Measurements from ENCODE around the gene VEGFB.
"Not testable (repeated sequence)": the region's sequence is repeated elsewhere in the genome, so short reads cannot be mapped to it uniquely, and the experiment has no call there.

VEGFB gene

DNA sequence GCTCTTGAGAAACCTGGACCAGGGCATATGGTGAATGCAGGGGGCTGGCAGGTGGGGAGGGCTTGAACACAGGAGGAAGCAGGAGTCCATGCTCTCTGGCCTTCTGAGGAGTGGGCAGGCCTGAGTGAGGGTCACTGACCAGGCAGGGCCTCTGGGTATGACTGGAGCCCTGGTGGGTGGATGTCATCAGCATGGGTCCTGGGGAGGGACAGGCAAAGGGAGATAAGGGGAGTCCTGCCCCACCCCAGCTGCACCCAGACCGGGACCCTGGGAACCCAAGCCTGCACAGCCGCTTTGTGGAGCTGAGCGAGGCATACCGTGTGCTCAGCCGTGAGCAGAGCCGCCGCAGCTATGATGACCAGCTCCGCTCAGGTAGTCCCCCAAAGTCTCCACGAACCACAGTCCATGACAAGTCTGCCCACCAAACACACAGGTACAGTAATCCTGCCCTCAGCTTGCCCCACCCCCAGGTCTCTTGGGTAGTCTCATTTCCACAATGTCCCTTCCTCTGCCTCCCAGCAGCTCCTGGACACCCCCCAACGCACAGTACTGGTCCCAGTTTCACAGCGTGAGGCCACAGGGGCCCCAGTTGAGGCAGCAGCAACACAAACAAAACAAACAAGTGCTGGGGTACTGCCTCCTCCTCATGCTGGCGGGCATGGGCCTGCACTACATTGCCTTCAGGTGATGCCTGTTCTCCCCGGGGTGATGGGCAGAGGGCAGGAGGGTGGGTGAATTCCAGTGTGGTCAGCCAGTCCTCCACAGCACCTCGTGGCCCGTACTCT is 2.0 kb upstream of the VEGFB start:
- DNase-seq, result no peak

DNA sequence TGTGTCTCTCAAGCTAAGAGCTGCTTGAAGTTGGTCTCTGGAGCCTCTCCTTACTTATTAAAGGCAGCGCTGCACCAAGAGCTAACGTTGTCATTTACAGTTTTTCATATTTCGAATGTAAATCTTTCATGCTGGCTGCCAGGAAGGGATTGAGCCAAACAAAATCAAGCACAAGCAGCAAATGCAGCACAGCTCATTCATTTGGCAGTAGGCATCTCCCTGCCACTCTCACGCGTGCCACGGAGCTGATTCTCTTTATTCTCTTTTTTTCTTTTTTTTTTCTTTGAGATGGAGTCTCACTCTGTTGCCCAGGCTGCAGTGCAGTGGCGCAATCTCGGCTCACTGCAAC is 1.4 kb upstream of the VEGFB start:
- no peak for DNase-seq

DNA sequence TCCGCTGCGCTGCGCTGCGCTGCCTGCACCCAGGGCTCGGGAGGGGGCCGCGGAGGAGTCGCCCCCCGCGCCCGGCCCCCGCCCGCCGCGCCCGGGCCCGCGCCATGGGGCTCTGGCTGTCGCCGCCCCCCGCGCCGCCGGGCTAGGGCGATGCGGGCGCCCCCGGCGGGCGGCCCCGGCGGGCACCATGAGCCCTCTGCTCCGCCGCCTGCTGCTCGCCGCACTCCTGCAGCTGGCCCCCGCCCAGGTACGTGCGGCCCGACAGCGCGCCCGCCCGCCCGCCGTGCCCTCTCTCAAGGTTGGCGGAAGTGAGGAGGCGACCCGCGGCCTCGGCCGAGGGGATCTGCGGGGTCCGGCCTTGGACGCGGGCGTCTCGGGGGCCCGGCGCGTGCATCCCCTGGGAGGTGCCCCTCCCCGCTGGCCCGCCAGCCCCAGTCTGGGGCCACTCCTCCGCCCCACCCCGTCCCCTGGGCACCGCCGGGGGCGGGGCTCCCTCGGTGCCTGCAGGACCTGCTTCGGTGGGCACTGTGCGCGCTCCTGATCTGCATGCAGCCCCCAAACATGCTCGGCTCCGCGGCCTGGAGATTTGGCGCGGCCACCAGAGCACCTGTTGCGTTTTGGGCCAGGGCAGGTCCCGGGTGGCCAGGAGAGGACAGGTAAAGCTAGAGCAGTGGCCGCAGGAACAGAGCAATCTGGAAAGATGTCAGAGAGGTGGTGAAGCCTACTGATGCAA is 429 bp downstream of the VEGFB start:
- peak; percentile 49 to 60 for DNase-seq

DNA sequence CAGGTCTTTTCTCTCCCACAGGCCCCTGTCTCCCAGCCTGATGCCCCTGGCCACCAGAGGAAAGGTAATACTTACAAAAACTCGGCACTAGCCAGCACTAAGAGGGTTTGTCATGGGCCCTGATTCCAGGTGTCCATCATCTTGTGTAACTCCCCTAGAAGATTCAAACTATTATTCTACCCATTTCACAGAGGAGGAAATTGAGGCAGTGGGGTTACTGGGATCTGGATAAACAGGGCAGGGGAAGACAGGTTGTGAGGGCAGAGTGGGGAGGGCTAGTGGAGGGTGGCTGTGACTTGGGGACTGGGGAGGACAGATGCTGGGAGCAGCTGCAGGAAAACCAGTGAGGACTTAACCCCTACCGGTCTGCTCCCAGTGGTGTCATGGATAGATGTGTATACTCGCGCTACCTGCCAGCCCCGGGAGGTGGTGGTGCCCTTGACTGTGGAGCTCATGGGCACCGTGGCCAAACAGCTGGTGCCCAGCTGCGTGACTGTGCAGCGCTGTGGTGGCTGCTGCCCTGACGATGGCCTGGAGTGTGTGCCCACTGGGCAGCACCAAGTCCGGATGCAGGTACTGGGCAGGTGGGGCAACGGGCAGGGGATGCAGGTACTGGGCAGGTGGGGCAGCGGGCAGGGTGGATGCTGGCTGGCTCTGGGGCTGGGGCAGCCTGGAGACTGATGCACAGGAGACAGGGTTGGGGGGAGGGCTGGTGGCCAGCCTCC is 1.2 kb downstream of the VEGFB start:
- DNase-seq, result no peak

DNA sequence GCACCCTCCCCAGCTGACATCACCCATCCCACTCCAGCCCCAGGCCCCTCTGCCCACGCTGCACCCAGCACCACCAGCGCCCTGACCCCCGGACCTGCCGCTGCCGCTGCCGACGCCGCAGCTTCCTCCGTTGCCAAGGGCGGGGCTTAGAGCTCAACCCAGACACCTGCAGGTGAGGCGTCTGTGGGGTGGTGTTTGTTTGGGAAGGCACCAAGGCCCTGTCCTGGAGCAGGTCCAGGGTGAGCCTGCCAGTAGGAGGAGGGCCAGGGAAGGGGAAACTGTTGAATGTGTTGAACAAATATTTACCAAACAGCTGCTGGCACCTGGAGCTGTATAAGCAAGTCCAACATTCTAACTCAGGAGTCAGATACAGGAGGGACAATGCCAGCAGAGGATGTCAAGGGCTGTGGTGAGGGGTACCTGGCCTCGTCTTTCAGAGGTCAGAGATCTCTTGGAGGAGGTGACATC is 3.1 kb downstream of the VEGFB start:
- DNase-seq, result no peak

DNA sequence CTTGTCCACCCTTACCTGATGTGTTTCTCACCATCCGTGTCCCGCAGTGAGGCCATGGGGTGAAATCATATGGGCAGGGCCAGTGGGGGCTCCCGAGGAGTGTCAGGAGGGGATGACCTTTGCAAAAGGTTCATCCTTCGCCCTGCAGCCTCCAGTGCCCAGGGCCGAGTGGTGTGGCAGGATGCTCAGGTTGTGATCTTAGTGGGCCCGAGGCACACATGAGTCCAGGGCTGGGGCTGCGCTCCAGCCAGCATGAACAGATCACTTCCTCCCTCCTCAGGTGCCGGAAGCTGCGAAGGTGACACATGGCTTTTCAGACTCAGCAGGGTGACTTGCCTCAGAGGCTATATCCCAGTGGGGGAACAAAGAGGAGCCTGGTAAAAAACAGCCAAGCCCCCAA is 3.7 kb downstream of the VEGFB start:
- DNase-seq, result no peak

DNA sequence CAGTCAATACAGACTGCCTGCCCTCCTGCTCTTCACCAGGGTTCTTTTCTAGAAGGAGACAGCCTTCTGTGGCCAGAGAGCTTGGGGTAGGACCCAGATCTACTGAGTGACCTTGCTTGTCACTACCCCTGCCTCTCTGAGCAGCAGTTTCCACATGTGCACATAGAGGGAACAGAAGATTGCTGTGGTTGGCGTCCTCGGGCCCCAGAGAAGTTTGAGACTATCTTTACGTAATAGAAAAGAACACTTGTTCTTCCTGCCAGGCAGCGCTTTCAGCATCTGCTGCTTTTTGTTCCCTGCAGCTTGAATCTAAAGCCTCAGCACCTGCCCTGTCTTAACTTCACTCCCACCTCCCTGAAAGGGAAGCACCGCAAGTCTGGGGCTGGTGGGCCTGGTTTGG is 4.6 kb downstream of the VEGFB start:
- no peak for DNase-seq

DNA sequence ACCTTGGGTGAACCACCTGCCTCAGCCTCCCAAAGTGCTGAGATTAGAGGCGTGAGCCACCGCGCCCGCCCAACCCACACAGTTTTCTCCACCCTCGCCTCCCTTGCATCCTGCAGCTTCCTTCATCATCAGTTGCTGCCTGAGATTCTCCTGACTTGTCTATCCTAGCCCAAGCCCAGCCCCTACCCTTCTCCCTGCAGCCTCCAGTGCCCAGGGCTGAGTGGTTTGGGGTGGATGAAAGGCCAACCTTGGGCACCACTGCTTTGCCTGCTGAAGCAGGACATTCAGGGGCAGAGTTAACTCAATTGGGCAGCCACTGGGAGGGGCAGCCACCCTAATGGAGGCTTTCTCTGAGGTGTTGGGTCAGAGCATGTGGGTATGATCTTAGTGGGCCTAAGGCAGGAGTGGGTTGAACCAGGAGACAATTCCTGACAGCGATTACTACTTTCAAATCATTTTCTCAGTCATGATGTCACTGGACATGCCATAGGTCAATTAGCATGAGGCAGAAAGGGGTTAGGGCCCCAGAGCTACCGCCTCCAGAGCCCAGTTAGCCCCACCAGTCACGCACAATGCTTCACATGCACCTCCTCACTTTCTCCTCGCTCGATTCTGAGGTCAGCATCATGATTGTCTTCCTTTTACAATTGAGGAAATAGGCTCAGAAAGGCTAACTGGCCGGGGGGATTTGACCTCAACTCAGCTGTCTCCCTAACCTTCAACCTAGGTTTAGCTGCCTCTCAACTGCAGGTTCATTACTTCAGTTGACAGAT is 5.5 kb downstream of the VEGFB start:
- peak; percentile 30 to 45 for DNase-seq

DNA sequence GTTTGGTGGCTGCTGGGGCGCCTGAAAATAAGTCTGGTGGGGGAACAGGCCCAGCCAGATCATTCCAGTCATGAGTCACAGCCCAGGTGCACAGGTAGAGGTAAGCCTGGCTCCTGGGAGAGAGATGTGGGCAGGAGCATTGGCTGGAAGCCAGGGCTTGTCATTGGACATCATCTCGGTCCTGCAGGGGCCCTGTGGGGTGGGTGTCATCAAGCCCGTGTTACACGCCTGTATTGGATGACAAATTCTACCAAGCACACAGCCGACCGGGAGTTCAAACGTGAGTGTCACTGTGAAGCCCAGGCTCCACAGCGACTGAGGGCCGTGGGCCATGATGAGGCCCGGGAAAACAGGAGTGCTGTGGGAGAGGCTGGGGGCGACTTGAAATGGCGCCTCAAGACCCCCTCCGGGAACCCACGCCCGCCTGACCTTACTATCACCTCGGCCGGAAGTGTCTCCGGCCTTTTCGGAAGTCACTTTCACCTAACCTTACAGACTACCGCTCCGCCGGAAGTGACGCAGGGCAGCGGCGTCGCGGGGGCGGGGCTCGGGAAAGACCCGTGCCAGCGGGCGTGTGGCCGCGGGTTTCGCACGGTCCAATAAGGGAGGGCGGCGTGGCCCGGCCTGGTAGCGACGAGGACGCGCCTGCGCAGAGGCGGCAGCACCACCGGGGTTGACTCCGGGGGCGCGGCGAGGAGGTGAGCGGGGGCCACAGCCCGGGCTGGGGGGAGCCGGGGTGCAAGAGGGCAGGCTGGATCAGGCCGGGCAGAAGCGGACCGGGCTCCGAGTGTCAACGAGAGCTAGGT is 6.3 kb downstream of the VEGFB start, which contains the start of gene FKBP2:
FKBP2 (plus strand) TSS at position 661 of the 806 bp plus-strand sequence. CDS start 1,293 bp downstream, outside the sequence.
- DNase-seq, result peak; percentile 96 to 97

DNA sequence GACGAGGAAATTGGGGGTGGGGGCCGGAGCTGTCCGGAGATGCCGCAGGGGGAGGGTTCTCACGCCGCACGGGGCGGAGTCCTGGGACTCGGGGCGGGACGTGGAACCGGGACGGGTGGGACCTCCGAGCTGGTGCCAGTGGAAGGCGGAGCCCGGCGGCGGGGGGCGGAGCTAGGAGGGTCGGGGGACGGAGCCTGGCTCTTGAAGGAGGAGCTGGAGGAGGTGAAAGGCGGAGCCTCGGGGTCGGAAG is 6.8 kb downstream of the VEGFB start:
- DNase-seq, result peak; percentile 100

DNA sequence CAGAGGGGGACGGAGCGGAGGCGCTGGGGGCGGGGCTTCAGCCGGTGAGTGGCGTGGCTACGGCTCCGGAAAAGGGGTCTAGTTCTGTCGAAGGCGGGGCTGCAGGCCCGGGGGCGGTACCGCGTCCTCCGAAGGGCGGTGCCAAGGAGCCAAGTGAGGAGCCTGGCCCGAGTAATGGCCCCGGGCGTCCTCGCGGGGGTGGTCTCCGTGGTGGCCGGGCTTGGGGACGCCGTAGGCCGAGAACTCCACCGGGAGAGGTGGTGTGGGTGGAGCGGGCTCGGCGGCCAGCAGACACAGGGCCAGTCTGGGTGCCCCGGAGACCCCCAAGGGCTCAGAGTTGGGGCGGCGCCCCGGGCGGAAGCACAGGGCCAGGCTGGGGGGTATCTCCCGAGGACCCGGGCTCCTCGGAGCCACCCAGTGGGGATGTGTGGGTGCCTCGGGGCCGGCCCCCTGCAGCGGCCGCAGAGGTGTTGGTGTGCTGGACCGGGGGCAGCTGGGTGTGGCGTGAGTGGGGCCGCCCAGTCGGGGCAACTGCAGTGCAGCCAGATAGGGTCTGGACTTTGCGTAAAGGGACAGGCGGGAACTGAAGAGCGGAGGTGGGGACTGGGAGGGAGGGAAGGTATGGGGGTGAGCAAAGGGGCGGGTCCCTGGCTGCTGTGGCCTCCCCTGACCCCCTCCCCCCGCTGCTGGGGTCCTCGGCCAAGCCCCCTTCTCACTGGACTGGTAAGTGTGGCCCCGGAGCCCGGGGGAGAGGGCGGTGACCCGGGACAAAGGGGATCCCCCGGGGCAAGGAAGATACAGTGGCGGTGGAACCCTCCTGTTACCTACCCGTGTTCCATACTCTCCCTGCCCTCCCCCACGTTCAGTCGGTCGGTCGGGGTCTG is 7.3 kb downstream of the VEGFB start:
- peak; percentile 34 to 47 for DNase-seq

DNA sequence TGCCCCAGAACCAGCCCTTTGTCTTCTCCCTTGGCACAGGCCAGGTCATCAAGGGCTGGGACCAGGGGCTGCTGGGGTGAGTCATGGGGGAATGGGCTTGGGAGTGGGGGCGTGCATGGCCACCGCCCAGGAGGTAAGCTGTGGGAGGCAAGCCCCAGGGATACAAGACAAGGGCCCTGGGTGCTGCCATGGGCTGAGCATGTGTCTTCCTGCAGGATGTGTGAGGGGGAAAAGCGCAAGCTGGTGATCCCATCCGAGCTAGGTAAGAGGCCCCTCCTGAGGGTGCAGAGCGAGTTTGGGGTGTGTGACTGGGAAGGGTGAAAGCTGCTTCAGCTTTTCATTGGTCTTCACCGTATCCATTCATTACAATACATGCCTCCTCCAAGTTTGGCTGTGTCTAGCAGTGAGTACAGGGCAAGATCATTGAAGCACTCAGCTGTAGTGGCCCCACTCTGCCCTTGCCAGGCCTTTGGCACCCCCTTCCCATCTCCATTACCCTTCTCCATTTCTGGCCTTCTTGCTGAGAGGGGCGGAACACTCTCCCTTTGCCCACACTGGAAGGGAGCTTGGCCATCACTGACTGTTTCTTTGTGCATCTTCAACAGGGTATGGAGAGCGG is 9.0 kb downstream of the VEGFB start:
- no peak for DNase-seq

DNA sequence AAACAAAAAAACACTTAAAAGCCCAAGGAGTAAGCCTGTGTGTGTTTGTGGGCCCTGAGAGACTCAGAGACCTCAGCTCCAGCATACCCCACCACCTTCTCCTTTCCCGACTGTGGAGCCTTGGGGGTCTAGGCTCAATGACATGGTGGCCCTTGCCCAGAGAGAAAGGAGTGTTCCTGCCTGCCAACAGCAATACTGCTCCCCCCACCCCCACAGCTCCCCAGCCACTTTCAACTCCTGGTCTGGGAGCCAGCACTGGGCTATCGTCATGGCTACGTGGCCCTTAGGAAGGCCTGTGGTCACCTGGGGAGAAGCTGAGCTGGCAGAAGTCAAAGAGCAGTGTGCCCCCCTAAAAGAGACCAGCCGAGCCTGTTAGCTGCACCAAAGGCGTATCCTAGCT is 9.7 kb downstream of the VEGFB start:
- DNase-seq, result no peak

DNA sequence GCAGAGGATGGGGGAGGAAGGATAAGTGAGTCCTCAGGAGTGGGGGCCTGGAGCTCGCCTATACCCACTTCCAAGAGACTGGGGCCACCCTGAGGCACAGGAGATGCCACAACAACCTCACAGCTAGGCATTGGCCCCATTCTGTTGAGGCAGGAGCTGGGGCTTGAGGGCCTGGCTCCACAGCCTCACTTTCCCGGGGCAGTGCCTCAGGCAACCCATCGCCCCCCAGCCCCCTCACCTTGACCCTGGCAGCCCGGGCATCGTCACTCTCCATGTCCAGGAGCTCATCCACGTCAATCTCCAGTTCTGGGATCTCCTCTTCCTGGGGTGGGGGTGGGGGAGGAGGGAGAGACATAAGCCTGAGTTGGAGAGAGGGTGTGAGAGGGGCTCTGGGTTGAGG is 10.6 kb downstream of the VEGFB start:
- no peak for DNase-seq

DNA sequence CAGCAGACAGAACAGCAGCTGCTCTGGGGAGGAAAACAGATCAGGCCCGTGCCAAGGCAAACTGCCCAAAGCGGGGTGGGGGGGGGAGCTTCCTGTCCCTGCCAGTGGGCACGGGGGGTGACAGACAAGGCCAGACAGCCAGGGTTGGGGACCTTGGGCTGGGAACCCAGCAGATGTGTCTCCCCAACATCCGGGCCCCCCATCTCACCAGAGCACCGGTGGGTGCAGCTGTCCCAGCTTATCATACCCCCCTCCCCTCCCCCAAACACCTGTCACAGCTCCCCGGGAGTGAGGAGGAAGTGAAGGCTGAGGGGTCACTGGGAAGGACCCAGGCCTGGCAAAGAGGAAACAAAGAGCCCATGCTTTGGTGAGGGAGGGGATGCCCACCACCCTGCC is 11.0 kb downstream of the VEGFB start:
- DNase-seq, result peak in 1 of 2 experiments; percentile 31

DNA sequence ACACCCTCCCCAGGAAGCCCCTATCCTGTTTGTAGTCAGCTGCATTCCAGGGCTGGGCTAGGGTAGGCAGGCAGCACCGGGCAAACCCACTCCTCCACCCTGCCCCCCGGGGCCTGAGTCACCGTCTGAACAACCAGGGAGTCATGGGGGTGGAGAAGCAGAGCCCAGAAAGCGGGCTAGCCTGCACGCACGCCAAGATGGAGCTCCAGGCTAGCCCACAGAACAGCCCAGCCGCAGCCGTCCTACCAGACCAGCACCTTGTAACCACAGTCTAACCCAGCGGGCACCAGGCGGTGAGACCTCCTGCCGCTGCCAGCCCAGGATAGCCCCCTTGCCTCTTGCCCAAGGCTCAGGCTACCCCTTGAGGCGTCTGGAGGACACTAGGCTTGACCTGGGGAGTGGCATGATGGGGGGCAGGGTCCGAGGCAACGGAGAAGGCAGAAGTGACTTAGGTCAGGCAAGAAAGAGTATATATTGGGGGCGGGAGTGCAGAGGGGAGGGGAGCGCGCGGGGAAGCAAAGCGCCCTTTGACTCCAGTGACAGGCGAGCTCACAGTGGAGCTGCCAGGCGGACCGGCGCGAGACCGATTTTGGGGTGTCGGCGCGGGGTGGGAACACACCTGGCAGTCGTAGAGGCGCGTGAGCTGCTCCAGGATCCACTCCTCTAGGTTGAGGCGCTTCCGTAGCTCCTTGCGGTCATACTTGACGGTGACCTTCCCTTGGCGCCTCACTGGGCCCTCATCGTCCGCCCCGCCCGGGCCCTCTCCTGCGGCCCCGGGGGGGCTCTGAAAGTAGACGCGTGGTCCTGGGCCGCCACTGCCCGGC is 11.6 kb downstream of the VEGFB start:
- peak; percentile 83 to 86 for DNase-seq

DNA sequence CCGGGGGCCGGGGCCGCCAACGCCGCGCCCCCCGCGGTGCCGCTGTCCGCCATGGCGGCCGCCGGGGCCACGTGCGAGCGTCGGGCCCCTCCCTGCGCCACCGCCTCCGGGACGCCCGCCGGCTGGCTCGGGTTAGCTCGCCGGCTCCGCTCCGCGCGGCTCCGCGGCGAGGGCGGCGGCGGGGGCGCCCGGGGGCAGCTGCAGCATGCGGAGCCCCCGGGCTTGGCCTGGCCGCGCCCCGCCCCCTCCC is 12.2 kb downstream of the VEGFB start:
- not testable (repeated sequence) for DNase-seq

DNA sequence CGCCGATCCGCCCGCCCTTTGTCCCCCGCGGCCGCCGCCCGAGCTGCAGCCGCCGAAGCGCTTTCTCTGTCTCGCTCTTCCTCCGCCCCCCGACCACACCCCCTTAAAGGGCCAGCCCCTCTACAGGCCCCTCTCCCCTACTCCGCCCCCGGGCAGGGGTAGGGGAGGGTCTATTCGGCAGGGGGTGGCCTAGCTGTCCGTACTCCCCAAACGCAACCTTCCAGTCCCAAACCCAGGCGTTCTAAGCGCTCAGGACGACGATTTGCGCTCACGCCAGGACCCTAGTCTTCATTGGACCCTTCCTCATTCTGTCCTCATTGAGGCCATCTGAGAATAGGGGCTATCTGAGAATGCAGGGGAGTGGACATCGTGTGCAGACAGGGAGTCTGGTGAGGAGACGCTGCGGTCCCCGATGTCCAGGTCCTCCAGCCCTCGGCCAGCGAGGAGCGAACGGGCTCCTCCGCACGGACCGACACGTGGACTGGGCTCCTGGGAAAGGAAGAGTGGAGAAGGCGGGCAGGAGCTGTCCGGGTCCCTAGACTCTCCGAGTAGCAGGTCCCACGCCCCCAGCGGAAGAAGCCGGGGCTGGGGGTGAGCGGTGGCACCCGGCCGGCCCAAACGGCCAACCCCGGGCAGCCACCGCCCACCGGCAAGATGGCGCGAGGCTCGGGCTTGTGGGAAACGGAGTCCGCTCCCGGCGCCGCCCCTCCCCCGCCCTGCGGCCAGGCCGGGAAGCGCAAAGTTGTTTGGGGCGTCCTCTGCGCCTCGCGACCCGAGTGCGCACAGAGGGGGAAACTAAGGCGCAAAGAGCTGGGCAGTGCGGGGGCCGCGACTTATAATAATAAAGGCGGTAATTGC is 12.7 kb downstream of the VEGFB start, which contains the start of gene PPP1R14B:
PPP1R14B (minus strand) TSS at position 73 of the 858 bp plus-strand sequence. CDS start 270 bp downstream, outside the sequence.
- DNase-seq, result peak; percentile 86 to 89

Measured in activated CD4-positive, alpha-beta T cell treated with anti-CD3 and anti-CD28 coated beads, Interleukin-2, amount 50 U/mL, for 48 hours (primary cell).